AG09309 (cell line): ENCODE data around the gene KIF5C.
A peak's percentile ranks its signal among the peaks of the same experiment; 100 is the strongest.

ENCODE experiments used
- DNase-seq: peaks from one replicate; pipeline ENCODE4 v3.0.0-alpha.2; 2010; ENCODE audit warnings: low read depth
- H3K4me3 ChIP-seq: 2 replicates; pipeline ENCODE4 v1.5.1; 2011; ENCODE audit warnings: mild to moderate bottlenecking, low read depth, low read length, moderate library complexity; ENCODE audit not compliant: control insufficient read depth
- CTCF ChIP-seq: IDR thresholded peaks from 2 replicates; pipeline ENCODE4 v1.5.1; 2011; ENCODE audit warnings: mild to moderate bottlenecking, low read depth, low read length, inconsistent platforms; ENCODE audit not compliant: insufficient read depth, control insufficient read depth; ENCODE audit errors: missing control alignments

The KIF5C gene

GRCh38 chr2:149068996-149069888 lies 194.2 kb downstream of the KIF5C start:
- peak; percentile 82 for DNase-seq
- H3K4me3 ChIP-seq, result no peak overlapping the region
- no peak for TF ChIP-seq CTCF

DNA sequence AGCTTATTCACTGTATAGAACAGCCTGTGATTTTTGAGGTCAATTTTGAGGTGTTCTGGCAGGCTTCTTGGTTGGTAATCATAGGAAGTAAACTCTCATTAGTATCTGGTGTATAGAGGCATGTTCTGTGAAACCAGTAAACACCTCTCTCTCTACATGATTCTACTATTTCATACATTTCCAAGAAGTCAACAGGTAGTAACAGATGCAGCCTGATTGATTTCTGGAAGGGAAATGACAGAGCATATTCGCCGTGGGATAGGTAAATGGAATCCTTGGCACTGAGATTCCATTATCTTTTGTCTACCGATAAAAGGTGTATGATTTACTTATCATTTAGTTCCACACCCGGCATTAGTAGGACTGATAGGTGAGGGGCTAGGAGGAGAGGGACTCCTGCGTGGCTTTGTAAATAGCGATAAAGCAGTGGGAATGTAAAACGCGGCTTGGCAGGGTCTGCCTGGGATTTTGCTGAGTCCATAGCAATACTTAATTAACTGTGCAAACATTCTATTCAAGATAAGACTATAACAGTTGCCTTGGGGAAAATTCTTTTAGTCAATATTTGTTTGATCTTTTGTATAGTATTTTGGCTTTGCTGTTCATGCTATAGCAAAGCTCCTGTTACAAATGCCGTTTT lies 195.8 kb downstream of the KIF5C start:
- TF ChIP-seq CTCF, result no peak
- no peak overlapping the region for H3K4me3 ChIP-seq
- DNase-seq, result no peak

GRCh38 chr2:149075105-149075504 lies 200.1 kb downstream of the KIF5C start:
- no peak overlapping the region for H3K4me3 ChIP-seq
- no peak for DNase-seq
- no peak for TF ChIP-seq CTCF

DNA sequence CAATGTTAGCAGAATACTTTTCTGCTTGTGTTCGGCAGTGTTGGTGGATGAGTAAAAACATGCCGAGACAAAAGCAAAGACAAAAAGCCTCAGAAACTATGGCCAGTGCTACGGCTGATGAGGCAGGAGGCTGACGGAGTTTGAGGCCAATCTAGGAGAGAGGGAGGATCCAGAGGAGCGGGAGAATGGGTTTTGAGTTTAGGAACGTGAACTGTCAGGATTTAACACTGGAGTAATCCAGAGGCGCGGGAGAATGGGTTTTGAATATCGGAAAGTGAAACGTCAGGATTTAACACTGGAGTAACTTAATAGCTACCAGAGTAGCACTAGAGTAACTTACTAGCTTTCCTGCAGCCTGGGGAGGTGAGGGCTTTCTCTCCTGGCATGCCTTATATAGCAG lies 200.8 kb downstream of the KIF5C start:
- TF ChIP-seq CTCF, result no peak
- H3K4me3 ChIP-seq, result peak overlapping the region; percentile 28
- DNase-seq, result no peak
